Astrocyte (in vitro differentiated cells and primary cell): ENCODE results near the gene SUGP2.

Experiments used
- CTCF ChIP-seq: IDR thresholded peaks from 2 replicates; pipeline ENCODE4 v1.5.1; 2011; ENCODE audit warnings: low read depth, mild to moderate bottlenecking, inconsistent platforms, low read length, moderate library complexity; ENCODE audit not compliant: insufficient read depth
- EZH2 ChIP-seq: IDR thresholded peaks from 2 replicates; pipeline ENCODE4 v1.6.1; 2012; ENCODE audit warnings: mild to moderate bottlenecking, low read length, inconsistent platforms; ENCODE audit not compliant: insufficient read depth

- no peak for TF ChIP-seq CTCF
- TF ChIP-seq EZH2 = no peak
Observed at GRCh38 chr19:19074196-19074882, 41.0 kb upstream of the SUGP2 start.
